GM04503 (cell line): Measurements from ENCODE around the gene TRAPPC12.
"Not testable (repeated sequence)": the region's sequence is repeated elsewhere in the genome, so short reads cannot be mapped to it uniquely, and the experiment has no call there.

Experiments
- DNase-seq: peaks from one replicate; pipeline ENCODE4 v3.0.0-alpha.2; 2012; ENCODE audit warnings: low read depth

The TRAPPC12 gene

DNA sequence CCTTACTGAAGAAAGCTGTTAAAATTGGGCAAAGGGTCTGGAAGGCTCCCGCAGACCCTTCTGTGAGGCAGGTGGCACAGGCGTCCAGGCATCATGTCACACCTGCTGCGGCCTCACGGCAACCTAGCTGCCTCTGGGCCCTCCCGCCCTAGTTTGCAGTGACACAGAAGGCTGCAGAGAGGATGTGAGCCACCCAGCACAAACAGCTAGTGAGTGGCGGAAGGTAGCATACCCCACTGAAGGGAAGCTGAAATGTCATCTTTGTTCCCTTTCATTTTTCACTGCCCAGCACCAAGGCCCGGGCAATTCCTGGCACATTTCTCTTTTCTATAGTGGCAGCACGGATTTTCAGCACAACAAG, 53.8 kb downstream of the TRAPPC12 start:
- DNase-seq, result no peak

GRCh38 chr2:3433776-3434400, 54.4 kb downstream of the TRAPPC12 start:
- no peak for DNase-seq

DNA sequence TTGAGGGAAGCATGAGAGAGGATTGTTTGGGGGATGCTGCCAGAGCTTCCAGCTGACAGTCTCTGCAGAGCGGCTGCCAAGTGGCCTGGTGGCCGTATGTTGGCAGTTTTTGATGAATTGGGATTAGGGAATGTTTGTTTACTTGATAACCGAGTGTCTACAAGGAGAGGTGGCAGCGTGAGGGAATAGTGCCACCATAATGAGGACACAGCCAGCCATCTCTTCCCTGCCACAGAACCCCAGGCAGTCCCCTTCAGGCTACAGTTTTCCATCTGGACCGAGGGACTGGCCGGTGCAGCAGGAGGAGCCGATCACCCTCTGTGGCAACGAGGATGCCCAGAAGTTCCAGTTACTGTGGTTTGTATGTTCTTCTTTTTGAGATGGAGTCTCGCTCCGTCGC, 55.2 kb downstream of the TRAPPC12 start:
- no peak for DNase-seq

DNA sequence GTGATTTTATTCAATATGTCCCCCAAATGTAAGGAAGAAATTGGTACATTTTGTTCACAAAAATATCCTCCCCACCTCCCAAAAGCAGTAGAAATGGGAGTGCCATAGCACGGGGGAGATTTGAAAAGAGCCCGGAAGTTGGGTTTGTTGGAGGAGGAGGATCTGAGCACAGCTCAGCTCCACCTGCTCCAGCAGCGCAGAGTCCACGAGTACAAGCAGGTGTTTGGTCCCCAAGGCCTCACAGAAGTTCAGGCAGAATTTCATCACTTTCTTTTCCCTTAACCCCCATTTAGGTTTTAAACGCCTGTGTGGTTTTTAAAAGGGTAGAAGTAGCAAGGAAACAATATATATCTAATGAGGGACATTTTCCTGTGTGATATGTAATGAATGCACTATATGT, 56.0 kb downstream of the TRAPPC12 start:
- no peak for DNase-seq

DNA sequence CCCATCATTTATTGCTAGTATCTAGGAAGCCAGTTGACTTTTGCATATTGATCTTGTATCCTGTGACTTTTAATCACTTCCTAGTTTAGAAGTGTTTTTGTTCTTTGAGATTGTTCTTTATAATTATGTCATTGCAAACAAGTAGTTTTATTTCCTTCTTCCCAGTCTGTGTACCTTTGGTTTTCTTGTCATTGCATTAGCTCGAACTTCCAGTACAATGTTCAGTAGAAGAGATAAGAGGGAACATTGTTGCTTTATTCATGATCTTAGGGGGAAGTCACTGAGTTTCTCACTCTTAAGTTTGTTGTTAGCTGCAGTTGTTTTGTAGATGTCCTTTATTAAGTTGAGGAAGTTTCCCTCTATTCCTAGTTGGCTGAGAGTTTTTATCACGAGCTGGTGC, 61.0 kb downstream of the TRAPPC12 start:
- DNase-seq, result no peak

DNA sequence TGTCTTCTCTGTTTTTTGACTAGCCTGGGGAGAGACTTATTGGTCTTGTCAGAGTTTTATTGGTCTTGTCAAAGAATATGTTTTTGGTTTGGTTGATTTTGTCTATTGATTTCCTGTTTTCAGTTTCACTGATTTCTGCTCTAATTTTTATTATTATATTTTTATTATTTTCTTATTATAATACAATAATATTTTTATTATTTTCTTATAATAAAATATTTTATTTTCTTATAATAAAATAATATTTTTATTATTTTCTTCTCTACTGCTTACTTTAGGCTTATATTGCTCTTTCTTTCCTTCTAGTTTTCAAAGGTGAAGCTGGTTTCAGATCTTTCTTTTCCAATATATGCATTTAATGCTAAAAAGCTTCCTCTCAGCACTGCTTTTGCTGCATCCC, 62.0 kb downstream of the TRAPPC12 start:
- DNase-seq, result no peak

DNA sequence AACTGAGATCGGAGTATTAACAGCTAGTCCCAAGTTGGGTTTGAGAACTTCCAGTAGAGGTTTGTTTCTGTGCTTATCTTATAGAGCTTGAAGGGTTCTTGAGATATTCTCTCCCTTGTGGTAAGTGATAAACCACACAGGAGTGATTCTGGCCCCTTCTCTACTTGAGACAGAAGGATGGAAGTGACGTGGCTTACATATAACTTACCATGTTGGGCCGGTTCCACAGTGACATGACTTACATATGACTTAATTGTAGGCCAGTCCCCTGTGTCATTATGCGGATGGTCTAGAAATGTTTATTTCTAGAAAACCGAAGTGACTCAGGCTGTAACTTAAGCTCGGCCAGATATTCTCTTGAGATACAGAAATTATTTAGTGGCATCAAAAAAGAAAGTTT, 62.7 kb downstream of the TRAPPC12 start:
- DNase-seq, result no peak

- no peak for DNase-seq
Measured at GRCh38 chr2:3443083-3443482, 63.6 kb downstream of the TRAPPC12 start.

DNA sequence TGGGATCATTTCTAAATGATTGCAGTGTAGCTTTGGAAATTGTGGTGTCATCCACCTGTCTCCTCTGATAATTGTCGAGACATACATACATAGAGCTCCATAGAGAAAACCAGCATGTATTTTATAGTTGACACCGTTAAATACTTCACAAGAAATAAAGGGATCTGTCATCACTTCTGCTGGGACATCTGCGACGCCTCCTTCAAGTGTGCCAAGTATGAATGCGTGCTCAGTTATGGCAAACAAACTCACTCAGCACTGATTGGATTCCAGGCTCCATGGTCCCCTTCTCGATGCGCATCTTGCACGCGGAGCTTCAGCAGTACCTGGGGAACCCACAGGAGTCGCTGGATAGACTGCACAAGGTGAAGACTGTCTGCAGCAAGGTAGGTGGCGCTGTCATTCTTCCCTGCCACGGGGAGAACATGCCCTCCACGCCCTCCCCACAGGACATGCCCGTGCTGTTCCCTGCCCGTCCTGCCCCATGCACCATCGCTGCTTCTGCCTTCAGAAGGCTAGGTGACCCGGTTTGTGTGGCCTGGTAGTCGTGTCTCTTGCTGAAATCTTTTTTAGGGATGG, 64.1 kb downstream of the TRAPPC12 start:
- no peak for DNase-seq

GRCh38 chr2:3445891-3446290, 66.4 kb downstream of the TRAPPC12 start:
- no peak for DNase-seq

DNA sequence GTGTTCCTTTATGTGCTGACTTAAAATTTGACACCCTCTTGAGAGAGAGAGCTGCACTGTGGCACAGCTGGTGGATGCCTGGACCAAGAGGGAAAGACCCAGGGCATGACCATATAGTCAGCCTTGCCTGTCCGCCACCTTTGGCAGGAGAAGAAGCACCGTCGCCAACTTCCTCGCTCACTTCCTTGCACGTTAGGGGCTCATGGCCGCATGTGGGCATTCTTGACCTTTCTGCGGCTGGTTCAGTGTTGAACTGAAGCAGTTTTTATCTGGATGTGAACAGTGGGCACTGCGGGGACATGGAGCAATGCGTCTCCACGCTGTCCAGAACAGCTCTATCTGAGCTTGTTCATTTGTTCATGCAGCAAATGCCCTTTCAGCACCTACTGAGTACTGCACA, 66.9 kb downstream of the TRAPPC12 start:
- no peak for DNase-seq

DNA sequence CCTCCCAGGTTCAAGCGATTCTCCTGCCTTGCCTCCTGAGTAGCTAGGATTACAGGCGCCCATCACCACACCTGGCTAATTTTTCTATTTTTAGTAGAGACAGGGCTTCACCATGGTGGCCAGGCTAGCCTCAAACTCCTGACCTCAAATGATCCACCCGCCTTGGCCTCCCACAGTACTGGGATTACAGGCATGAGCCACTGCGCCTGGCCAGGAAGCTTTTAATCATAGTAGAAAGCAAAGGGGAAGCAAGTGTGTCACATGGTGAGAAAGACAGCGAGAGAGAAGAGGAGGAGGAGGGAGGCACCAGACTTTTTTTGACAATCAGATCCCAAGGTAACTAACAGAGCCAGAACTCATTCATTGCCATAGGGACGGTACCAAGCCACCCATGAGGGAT, 67.7 kb downstream of the TRAPPC12 start:
- not testable (repeated sequence) for DNase-seq

GRCh38 chr2:3447789-3448317, 68.4 kb downstream of the TRAPPC12 start:
- DNase-seq, result no peak

DNA sequence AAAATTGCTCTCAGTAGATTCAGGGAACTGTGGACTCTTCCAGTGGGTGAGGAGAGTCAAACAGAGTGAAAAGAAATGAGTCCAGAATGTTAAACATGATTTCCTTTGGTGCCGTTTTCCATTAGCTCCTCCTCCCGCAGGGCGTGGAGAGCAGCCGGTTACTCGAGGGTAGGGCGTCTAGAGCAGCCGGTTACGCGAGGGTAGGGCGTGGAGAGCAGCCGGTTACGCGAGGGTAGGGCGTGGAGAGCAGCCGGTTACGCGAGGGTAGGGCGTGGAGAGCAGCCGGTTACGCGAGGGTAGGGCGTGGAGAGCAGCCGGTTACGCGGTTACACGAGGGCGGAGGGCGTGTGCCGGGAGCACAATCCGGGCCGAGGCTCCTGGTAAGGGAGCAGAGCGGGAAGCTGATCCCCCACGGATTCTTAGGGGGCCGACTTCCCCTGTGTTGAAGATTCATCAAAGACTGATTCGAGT, 69.0 kb downstream of the TRAPPC12 start:
- not testable (repeated sequence) for DNase-seq

DNA sequence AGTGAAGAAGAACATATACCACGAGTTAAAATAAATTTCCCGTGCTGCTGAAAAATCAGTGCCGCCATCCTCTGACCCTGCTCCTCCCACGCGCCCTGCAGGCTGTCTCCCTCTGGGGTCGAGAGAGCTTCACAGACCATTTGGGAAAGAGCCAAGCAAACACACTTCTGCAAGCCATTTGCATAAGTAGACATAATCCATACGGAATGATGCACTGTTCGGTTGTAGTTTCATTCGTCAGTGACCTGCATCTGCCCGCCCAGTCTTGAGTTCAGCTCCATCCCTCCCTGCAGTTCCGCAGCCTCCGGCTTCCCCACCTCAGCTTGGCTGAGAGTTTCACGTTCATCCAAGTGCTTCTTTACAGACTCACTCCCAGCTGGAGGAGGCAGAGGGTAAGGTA, 69.6 kb downstream of the TRAPPC12 start:
- DNase-seq, result no peak

DNA sequence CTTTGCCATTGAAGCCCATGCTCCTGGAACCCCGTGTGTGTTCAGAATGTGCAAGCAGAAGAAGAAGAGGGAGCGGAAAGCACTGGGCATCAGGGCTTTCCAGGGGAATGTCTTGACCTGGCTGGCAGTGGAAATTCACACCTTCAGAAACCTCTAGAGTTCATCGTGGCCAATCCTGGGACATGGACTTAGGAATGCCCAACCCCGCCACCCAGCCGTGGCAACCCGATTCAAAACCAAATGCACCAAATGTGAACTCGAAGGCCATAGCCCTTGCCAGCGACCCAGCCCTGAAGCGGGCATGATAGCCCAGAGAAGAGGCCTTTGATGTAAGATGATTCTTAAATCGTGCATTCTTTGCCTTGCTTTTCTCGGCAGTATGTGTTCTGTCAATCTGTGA, 70.4 kb downstream of the TRAPPC12 start:
- DNase-seq, result no peak

GRCh38 chr2:3450385-3451010, 71.0 kb downstream of the TRAPPC12 start:
- DNase-seq, result no peak

DNA sequence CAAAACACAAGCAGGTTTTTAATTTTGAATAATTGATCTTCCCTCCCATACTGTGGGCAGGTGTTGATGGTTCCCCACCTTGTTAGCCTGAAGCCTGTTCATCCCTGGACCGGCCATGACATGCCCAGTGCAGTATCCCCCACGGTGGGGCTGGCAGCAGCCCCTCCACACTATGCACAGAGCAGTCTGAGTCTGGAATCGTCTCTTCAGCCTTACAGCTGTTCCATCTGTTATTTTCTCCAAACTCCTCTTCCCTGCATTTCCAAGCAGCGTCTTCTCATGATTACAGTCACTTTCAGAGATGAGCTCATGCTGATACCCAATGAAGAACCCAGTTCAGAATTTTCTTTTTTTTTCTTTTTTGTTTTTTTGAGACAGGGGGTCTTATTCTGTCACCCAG, 71.7 kb downstream of the TRAPPC12 start:
- no peak for DNase-seq

GRCh38 chr2:3451926-3452671, 72.6 kb downstream of the TRAPPC12 start:
- DNase-seq, result no peak

DNA sequence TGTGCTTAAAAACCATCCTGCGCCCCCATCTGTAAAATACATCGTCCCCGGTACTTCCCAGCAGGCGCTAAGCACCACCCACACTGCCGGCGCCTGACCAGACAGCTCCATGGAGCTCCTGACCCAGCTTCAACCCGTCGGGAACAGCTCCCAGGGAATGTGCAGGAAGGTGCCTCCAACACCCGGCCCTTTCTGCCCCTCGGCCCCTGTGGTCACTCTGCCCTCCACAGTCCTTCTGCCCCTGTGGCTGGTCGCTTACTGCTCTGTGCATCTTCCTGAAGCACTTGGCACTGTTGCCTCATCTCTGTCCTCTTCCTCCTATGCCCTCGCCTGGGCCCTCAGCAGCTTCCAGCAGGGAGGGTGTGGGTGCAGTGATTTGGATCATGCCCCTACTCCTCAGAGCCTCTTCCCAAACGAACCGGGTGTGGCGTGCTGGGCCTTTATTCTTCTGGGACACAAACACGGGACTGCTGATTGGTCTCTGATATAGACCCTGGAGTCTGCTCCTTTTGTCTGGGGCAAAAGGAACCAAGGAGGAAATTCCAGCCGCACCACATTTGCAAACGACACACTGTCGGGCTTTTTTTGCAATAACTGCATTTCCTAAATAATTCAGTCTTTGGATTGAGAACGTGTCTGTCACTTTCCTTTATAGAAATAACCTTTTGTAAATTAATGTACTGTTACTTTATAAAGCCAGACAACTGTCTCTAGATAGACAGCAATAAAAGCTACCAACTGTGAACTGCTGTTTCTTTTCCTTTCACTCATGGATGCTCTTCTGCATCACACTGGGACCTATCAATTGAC, 73.9 kb downstream of the TRAPPC12 start:
- DNase-seq, result no peak

GRCh38 chr2:3454005-3454404, 74.5 kb downstream of the TRAPPC12 start:
- not testable (repeated sequence) for DNase-seq

- no peak for DNase-seq
Measured at GRCh38 chr2:3454802-3455201, 75.3 kb downstream of the TRAPPC12 start.
